ENCODE data around the gene CAMKMT.

The CAMKMT gene

GRCh38 chr2:44772669-44773378 is 411.1 kb downstream of the CAMKMT start:
- no peak overlapping the region for H3K4me3 ChIP-seq (ENCODE audit: low read depth, low read length)
- TF ChIP-seq CTCF (IDR thresholded peaks at IDR 0.05; ENCODE audit: low read depth, low read length) = no peak
- DNase-seq (ENCODE audit: low read depth, low spot score) = no peak
- in situ Hi-C loops (cut with HindIII; ENCODE audit: low sequenced_read_pairs) = no loop called here

GRCh38 chr2:44774826-44775492 is 413.2 kb downstream of the CAMKMT start:
- no peak for DNase-seq (ENCODE audit: low read depth, low spot score)
- no peak for TF ChIP-seq CTCF (IDR thresholded peaks at IDR 0.05; ENCODE audit: low read depth, low read length)
- H3K4me3 ChIP-seq (ENCODE audit: low read depth, low read length) = no peak overlapping the region
- in situ Hi-C loops (cut with HindIII; ENCODE audit: low sequenced_read_pairs) = no loop called here

- H3K4me3 ChIP-seq (ENCODE audit: low read depth, low read length) = no peak overlapping the region
- in situ Hi-C loops (cut with HindIII; ENCODE audit: low sequenced_read_pairs) = no loop called here
- TF ChIP-seq CTCF (IDR thresholded peaks at IDR 0.05; ENCODE audit: low read depth, low read length) = no peak
- DNase-seq (ENCODE audit: low read depth, low spot score) = no peak
These were observed 415.3 kb downstream of the CAMKMT start for GRCh38 chr2:44777036-44777435.

GRCh38 chr2:44777537-44777936 is 415.8 kb downstream of the CAMKMT start:
- no peak for TF ChIP-seq CTCF (IDR thresholded peaks at IDR 0.05; ENCODE audit: low read depth, low read length)
- DNase-seq (ENCODE audit: low read depth, low spot score) = no peak
- H3K4me3 ChIP-seq (ENCODE audit: low read depth, low read length) = no peak overlapping the region
- in situ Hi-C loops (cut with HindIII; ENCODE audit: low sequenced_read_pairs) = no loop called here

- no peak for TF ChIP-seq CTCF (IDR thresholded peaks at IDR 0.05; ENCODE audit: low read depth, low read length)
- DNase-seq (ENCODE audit: low read depth, low spot score) = no peak
- H3K4me3 ChIP-seq (ENCODE audit: low read depth, low read length) = no peak overlapping the region
- in situ Hi-C loops (cut with HindIII; ENCODE audit: low sequenced_read_pairs) = no loop called here
These were observed 416.5 kb downstream of the CAMKMT start for GRCh38 chr2:44778221-44778654.

- in situ Hi-C loops (cut with HindIII; ENCODE audit: low sequenced_read_pairs) = no loop called here
- DNase-seq (ENCODE audit: low read depth, low spot score) = no peak
- no peak overlapping the region for H3K4me3 ChIP-seq (ENCODE audit: low read depth, low read length)
- TF ChIP-seq CTCF (IDR thresholded peaks at IDR 0.05; ENCODE audit: low read depth, low read length) = no peak
These were observed 417.1 kb downstream of the CAMKMT start for GRCh38 chr2:44778671-44779476.

All from astrocyte of the spinal cord (primary cell).